Natural killer cell (primary cell): ENCODE measurements around the gene FGB. TPM values are rescaled to one million over a fixed set of nuclear protein-coding genes. Genes with fewer than 3 reads are reported as not detected.

Experiments used
- ATAC-seq, 3 donors: fragments of 150-1000 bp in 2 of 3; fragments of 200-7000 bp in 1 of 3; cut with Tn5 transposase; 1 replicate in 1 of 3; 2 replicates in 2 of 3; pipeline ENCODE4 v1.10.0; 2021; ENCODE audit warnings: mild to moderate bottlenecking in 2 of 3, moderate library complexity in 2 of 3
- DNase-seq, 2 donors: peaks; one replicate each; pipeline versions ENCODE4 v3.0.0 to v3.0.0-alpha.2; 2013 to 2021; ENCODE audit warnings: mixed read lengths in 1 of 2
- H3K27ac ChIP-seq: one replicate; pipeline ENCODE4 v1.5.1; 2013; ENCODE audit warnings: mild to moderate bottlenecking, low read length
- H3K27me3 ChIP-seq: one replicate; pipeline ENCODE4 v1.6.1; 2013; ENCODE audit warnings: low read length; ENCODE audit not compliant: control insufficient read depth, insufficient read depth
- H3K36me3 ChIP-seq: one replicate; pipeline ENCODE4 v1.6.1; 2013; ENCODE audit warnings: low read length; ENCODE audit not compliant: control insufficient read depth, insufficient read depth
- H3K4me1 ChIP-seq: one replicate; pipeline ENCODE4 v1.6.1; 2013; ENCODE audit warnings: low read length; ENCODE audit not compliant: control insufficient read depth, insufficient read depth
- H3K4me3 ChIP-seq: one replicate; pipeline ENCODE4 v1.5.1; 2013; ENCODE audit warnings: low read length
- H3K9me3 ChIP-seq: one replicate; pipeline ENCODE4 v1.6.1; 2013; ENCODE audit warnings: low read length; ENCODE audit not compliant: control insufficient read depth, insufficient read depth
- H3K27ac Mint-ChIP-seq, 2 donors: one replicate each; pipeline ENCODE4 v1.8.0; 2022; ENCODE audit warnings: mild to moderate bottlenecking in 2 of 2, mixed read lengths in 2 of 2, moderate library complexity in 1 of 2
- H3K27me3 Mint-ChIP-seq, 2 donors: one replicate each; pipeline ENCODE4 v1.8.0; 2022; ENCODE audit warnings: low read depth in 2 of 2, mixed read lengths in 2 of 2
- H3K36me3 Mint-ChIP-seq: one replicate; pipeline ENCODE4 v1.8.0; 2022; ENCODE audit warnings: mixed read lengths
- H3K4me1 Mint-ChIP-seq, 2 donors: one replicate each; pipeline ENCODE4 v1.8.0; 2022; ENCODE audit warnings: mixed read lengths in 2 of 2
- H3K4me3 Mint-ChIP-seq: one replicate; pipeline ENCODE4 v1.8.0; 2022; ENCODE audit warnings: mild to moderate bottlenecking, moderate library complexity, mixed read lengths
- H3K9me3 Mint-ChIP-seq, 2 donors: one replicate each; pipeline ENCODE4 v1.8.0; 2022; ENCODE audit warnings: mixed read lengths in 2 of 2
- CTCF ChIP-seq: fragments of 200-600 bp; IDR thresholded peaks from one replicate; pipeline ENCODE4 v1.8.0; 2022; ENCODE audit warnings: antibody characterized with exemption
- WGBS: methylation state at CpG from one replicate; pipeline ENCODE4 v1.1.7; 2013; ENCODE audit warnings: missing lambda C conversion rate; ENCODE audit not compliant: insufficient coverage; 5-methylcytosine and 5-hydroxymethylcytosine counted together
- intact Hi-C: fragments of 100-400 bp; cut with micrococcal nuclease; formaldehyde crosslinking; loops from one replicate; pipeline ENCODE4 v1.14.2; 2022
- total RNA-seq, 4 donors: library from RNA; stranded (reverse); fragments of 120-200 nt in 1 of 4; gene quantifications; one replicate each; pipeline versions ENCODE4 v1.2.3 to v1.2.4, GENCODE V29; 2013 to 2022

The FGB gene
- total RNA-seq, 3 donors from 2014 or later (not counting 1 experiment from before 2014, with no cell fraction given) = not detected

- WGBS = 83% methylated on average over 2 of the region's 3 CpGs
Measured at GRCh38 chr4:154608361-154609252, 45.8 kb downstream of the FGB start.

GRCh38 chr4:154609532-154609931 lies 46.7 kb downstream of the FGB start:
- Histone ChIP-seq H3K36me3 (no peaks in the 10 kb centered on the region), H3K4me3 (no peak overlapping the region), H3K9me3 (no peaks in the 10 kb centered on the region), H3K4me1 (no peaks in the 10 kb centered on the region), H3K27ac (no peak overlapping the region), H3K27me3 (no peaks in the 10 kb centered on the region)
- Mint-ChIP-seq H3K4me3 (no peak overlapping the region), H3K9me3 (peaks cover 0 to 2% of the 10 kb centered on the region in 2 donors), H3K36me3 (no peaks in the 10 kb centered on the region), H3K27me3 (peaks cover 11 to 21% of the 10 kb centered on the region in 2 donors), H3K27ac (no peak overlapping the region), H3K4me1 (no peaks in the 10 kb centered on the region)
- 86% methylated on average over 2 of the region's 4 CpGs for WGBS
- intact Hi-C loops = no loop called here
- TF ChIP-seq CTCF = no peak
- ATAC-seq = no peak
- DNase-seq = no peak

More at GRCh38 chr4:154608361-154609252, 45.8 kb downstream of the FGB start:
- no peaks in the 10 kb centered on the region for H3K4me1 Mint-ChIP-seq
- H3K27me3 Mint-ChIP-seq = peaks cover 11 to 22% of the 10 kb centered on the region in 2 donors
- Histone ChIP-seq H3K4me1 (no peaks in the 10 kb centered on the region), H3K27ac (no peak overlapping the region), H3K27me3 (no peaks in the 10 kb centered on the region), H3K9me3 (no peaks in the 10 kb centered on the region), H3K4me3 (no peak overlapping the region), H3K36me3 (no peaks in the 10 kb centered on the region)
- no peak overlapping the region for H3K27ac Mint-ChIP-seq
- DNase-seq (no peak), ATAC-seq (no peak)
- H3K9me3 Mint-ChIP-seq = peaks cover 0 to 2% of the 10 kb centered on the region in 2 donors
- intact Hi-C loops = no loop called here
- H3K4me3 Mint-ChIP-seq = no peak overlapping the region
- no peaks in the 10 kb centered on the region for H3K36me3 Mint-ChIP-seq
- no peak for TF ChIP-seq CTCF

GRCh38 chr4:154610582-154610981 lies 47.8 kb downstream of the FGB start:
- Mint-ChIP-seq H3K4me3 (no peak overlapping the region), H3K27me3 (peaks cover 9 to 15% of the 10 kb centered on the region in 2 donors), H3K36me3 (no peaks in the 10 kb centered on the region), H3K9me3 (peaks cover 0 to 2% of the 10 kb centered on the region in 2 donors), H3K27ac (no peak overlapping the region), H3K4me1 (no peaks in the 10 kb centered on the region)
- no peak for ATAC-seq
- Histone ChIP-seq H3K4me1 (no peaks in the 10 kb centered on the region), H3K4me3 (no peak overlapping the region), H3K9me3 (no peaks in the 10 kb centered on the region), H3K27ac (no peak overlapping the region), H3K36me3 (no peaks in the 10 kb centered on the region), H3K27me3 (no peaks in the 10 kb centered on the region)
- TF ChIP-seq CTCF = no peak
- 65% methylated on average over 1 of the region's 4 CpGs for WGBS
- intact Hi-C loops = no loop called here
- no peak for DNase-seq
